Endothelial cell of umbilical vein (primary cell): ENCODE results near the gene ITPR2.

Experiments used
- CTCF ChIP-seq, 2 donors: IDR thresholded peaks; 1 replicate in 1 of 2; 2 replicates in 1 of 2; pipeline ENCODE4 v1.5.1; 2011; ENCODE audit warnings: low read length in 2 of 2, mild to moderate bottlenecking in 2 of 2, moderate library complexity in 2 of 2, control low read depth in 1 of 2, inconsistent platforms in 1 of 2, low read depth in 1 of 2; ENCODE audit not compliant: insufficient read depth in 1 of 2; ENCODE audit errors: extremely low read depth in 1 of 2
- EZH2 ChIP-seq: IDR thresholded peaks from 2 replicates; pipeline ENCODE4 v1.6.1; 2012; ENCODE audit warnings: borderline replicate concordance, low read depth, mild to moderate bottlenecking, moderate library complexity, low read length, inconsistent platforms; ENCODE audit not compliant: severe bottlenecking
- GATA2 ChIP-seq: IDR thresholded peaks from 2 replicates; pipeline ENCODE4 v1.7.0; 2011; ENCODE audit warnings: low read depth, mild to moderate bottlenecking, moderate library complexity, mixed read lengths, low read length; ENCODE audit not compliant: insufficient read length, insufficient read depth
- POLR2A ChIP-seq: IDR thresholded peaks from 2 replicates; pipeline ENCODE4 v1.6.1; 2012; ENCODE audit warnings: low read depth, mild to moderate bottlenecking, control low read depth, low read length
- POLR2AphosphoS5 ChIP-seq: IDR thresholded peaks from 2 replicates; pipeline ENCODE4 v1.6.1; 2012; ENCODE audit warnings: low read depth, mild to moderate bottlenecking, control low read depth, low read length, moderate library complexity; ENCODE audit not compliant: insufficient read depth

- no peak for TF ChIP-seq CTCF (IDR thresholded peaks at IDR 0.05; ENCODE audit: extremely low read depth in 1 of 2, insufficient read depth in 1 of 2, low read depth in 1 of 2, low read length in 2 of 2)
- no peak for TF ChIP-seq POLR2AphosphoS5
- no peak for TF ChIP-seq GATA2
- no peak for TF ChIP-seq EZH2
- no peak for TF ChIP-seq POLR2A
Measured at GRCh38 chr12:26534071-26534470, 298.9 kb downstream of the ITPR2 start.
